Stimulated activated CD8-positive, alpha-beta memory T cell treated with anti-CD3 and anti-CD28 coated beads, Interleukin-12 subunit alpha, Interleukin-12 subunit beta, amount 100 ng/mL, for 24 hours (primary cell): Measurements from ENCODE around the gene KPNA3.
"Not testable (repeated sequence)": the region's sequence is repeated elsewhere in the genome, so short reads cannot be mapped to it uniquely, and the experiment has no call there.

Experiments
- DNase-seq: peaks from one replicate; pipeline ENCODE4 v3.0.0-alpha.2; 2020; ENCODE audit errors: extremely low read depth

Gene KPNA3

DNA sequence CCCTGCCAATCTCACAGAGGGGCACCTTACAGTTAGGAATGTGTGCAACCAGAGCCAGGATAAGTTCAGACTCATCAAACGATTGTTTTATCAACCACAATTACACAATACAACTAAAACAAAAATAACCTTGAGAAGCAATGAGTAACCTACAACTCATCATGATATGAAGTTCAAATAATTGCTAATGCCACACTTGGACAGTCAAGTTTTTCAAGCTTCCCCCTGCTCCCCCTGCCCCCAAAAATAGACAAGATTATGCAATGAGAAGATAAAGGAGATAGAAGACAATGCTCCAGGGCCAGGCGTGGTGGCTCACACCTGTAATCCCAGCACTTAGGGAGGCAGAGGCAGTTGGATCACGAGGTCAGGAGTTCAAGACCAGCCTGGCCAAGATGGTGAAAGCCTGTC lies 13.6 kb upstream of the KPNA3 start:
- DNase-seq: no peak

DNA sequence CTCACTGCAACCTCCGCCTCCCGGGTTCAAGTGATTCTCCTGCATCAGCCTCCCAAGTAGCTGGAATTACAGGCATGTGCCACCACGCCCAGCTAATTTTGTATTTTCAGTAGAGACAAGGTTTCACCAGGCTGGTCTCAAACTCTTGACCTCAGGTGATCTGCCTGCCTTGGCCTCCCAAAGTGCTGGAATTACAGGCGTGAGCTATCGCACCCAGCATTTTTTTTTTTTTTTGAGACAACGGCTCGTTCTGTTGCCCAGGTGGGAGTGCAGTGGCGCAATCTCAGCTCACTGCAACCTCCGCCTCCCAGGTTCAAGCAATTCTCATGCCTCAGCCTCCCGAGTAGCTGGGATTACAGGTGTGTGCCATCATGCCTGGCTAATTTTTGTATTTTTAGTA lies 10.6 kb upstream of the KPNA3 start:
- DNase-seq: not testable (repeated sequence)

DNA sequence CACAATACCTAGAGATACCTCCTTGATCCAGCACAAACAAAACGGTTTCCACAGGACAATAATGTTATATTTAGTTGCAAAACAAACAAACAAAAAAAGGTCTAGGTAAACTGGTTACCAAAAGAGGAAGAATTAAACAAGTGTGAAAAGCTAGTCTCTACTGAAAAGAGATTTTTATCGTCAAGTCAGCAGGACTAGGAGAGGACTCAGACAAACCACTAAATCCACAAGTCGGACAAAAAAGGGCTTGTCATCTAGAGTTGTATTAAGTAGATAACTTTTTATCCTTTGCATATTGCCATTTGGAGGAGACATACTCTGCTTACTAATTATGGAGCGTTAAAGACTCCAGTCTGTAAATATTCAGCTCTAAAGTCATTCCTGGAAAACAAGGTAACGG lies 9.9 kb upstream of the KPNA3 start:
- DNase-seq: no peak

DNA sequence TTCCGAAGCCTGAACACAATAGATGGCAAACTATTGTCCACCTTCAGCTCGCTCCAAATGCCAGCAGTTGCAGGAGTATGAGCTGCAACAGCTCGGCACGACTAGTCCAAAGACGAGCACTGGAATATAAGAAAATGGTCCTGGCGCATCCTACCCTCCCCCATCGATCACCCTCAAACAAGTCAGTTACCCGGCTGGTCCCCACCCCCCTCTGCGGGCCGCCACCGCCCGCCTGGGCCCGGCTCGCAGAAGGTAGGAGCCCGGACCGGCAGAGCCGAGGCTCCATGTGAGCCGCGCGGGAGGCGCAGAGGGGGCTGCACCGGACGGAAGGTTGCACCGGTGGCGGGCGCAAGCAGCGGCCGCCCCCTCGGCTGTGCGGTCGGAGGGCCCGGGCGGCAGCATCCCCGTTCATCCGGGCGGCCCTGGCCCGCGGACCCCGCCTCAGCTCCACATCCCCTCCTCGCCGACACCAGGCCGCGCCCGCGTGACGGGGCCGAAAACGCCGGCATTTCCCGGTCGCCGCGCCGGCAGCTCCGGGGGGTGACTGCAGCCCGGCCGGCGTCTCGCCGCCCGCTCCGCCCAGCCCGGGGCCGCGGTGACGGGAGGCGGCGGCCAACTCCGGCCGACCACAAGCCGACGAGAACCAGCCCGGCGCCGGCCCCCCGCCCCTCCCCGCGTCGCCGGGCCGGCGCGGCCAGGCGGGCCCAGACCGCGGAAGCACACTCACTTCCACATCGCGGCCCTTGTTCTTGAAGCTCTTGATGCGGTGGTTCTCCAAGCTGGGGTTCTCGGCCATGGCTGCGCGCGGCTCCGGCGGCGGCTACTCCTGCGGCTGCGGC lies 552 bp downstream of the KPNA3 start:
- DNase-seq: peak; percentile 27

DNA sequence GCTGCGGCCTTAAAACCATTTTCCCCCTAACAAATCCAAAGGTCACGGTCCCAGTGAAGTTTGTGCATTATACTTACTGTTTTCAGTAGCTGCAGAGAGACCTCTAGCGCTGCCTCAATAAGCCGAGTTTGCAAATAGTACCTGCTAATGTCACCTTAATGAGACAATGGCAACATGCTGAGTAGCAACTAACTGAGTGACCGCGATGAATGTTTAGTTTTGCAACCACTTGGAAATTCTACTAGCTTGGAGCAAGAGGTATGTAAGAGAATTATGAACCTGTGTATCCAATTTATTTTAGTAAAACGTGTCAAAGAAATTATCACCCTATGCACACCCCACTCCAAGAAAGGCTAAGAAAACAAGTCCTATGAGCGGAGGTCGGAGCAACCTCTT lies 1.2 kb downstream of the KPNA3 start:
- DNase-seq: no peak

DNA sequence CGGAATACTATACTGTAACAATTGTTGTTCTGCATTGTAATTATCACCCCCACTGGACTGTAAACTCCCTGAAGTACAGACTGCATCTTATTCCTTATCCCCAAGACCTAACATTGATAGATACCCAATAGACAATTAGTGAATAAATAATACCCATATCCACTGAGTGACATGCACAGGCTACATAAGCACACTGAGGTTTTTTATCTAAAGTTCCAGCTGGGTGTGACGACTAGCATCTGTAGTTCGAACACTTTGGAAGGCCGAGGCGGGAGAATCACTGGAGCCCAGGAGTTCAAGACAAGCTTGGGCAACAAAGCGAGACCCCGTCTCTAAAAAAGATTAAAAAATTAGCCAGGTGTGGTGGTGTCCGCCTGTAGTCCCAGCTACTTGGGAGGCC lies 2.5 kb downstream of the KPNA3 start:
- no peak for DNase-seq

DNA sequence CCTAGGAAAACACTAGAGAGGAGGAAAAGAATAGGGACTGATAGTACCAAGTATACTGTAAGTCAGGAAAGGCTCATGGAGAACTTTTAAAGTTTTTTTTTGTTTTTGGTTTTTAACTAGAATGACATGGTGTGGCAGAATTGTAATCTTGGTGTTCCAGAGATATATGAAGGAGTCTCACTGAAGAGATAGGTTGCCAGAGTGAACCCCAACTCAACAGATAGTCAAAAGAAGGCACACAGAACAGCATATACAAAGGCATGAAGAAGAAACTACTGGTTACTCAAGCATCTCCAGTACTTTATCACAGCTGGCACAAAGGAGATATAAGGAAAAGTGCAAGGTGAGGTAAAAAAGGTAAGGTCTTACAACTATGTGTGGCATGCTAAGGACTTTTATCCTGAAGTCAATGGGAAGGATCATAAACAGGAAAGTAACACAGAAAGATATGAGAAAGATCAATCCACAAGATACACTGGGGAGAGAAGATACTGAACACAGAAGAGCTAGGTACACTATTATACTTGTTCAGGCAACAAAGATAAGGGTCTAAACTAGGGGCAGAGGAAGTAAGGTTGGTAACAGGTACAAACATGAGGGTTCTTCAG lies 6.0 kb downstream of the KPNA3 start:
- DNase-seq: no peak

DNA sequence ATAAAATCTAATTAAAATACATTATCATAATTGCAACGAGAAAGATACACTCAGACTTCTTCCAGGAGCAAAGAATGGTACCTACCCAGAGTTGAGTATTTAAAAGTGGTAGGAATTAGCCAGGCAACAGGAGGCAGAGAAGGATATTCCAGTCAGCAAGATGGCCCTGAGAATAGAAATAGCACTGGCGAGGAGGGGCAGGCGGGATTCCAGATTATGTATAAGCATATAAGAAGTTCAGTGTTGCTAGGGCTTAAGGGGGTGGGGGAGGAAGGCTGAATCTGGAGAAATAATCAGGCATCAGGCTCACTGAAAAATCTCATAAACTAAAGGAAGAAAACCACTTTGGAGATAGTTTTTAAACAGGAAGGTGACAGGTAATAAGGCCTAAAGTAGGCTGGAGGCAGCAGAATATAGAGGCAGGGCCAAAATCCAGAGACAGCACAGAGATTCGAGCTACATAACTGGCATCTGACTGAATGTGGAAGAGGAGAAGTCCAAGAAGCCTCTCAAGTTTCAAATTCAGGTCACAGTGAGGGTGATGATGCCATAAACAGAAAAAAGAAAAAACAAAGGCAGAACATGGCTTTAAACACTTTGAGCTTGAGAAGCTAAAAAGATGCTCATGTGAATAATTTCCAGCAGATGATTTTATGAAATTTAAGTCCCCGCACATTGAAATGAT lies 7.5 kb downstream of the KPNA3 start:
- DNase-seq: no peak

DNA sequence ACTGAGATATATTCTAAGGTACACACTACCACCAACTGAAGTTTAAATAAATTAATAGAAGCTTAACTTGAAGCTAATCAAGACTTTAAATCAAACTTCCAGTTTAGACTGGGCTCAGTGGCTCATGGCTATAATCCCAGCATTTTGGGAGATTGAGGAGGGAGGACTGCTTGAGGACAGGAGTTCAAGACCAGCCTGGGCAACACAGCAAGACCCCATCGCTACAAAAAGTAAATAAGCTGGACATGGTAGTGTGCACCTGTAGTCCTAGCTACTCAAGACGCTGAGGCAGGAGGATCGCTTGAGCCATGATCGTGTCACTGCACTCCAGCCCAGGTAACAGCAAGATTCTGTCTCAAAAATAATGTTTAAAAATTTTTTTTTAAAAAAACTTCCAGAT lies 8.6 kb downstream of the KPNA3 start:
- no peak for DNase-seq

DNA sequence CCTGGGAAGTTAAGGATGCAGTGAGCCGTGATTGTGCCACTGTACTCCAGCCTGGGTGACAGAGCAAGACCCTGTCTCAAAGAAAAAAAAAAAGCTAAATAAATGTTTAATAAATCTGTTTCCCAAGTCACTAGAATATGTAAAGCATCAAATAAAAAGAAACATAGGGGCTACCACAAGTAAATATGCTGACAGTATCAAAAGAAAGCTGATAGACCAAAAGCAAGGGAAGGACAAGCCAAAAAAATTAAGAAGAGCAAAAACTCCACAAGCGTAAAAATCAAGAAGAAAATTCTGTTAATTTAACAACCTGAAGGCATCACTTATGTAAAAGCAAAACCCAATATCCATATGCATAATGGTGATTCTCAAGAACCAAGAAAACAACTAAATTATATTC lies 9.7 kb downstream of the KPNA3 start:
- DNase-seq: no peak

DNA sequence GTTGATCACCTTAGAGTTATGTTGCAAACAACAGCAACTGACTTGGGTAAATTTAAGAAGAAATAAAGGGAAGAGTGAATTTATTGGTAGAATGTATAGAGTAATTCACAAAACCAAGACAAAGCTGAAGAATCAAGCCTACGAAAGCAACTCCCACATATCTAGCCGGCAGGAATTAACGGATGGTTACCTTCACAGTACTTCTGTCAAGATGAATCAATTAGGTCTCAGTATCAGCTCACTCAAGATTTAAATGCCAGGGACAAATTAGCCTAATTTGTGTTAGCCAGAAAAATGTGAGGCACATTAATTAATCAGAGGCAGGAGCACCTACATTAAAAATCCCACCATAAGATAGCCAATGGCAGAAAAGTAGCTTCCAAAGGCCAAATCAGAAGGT lies 10.7 kb downstream of the KPNA3 start:
- no peak for DNase-seq

DNA sequence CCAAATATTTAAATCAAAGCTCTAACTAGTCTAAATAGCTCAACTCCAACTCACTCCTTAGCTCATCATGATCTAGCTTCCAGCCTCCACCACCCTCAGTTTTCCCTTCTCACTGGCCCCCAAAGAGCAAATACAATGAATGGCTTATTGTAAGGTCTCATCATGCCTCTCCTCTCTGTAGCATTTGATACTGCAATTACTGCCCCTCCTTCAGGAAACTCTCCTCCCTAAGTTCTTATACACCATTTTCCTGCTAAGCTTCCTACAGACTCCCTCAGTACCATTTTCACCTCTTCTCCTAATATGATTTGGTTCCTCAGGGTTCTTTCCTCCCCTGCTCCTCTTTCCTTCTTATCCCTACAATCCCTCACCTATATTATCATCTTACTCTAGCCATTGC lies 12.8 kb downstream of the KPNA3 start:
- no peak for DNase-seq

DNA sequence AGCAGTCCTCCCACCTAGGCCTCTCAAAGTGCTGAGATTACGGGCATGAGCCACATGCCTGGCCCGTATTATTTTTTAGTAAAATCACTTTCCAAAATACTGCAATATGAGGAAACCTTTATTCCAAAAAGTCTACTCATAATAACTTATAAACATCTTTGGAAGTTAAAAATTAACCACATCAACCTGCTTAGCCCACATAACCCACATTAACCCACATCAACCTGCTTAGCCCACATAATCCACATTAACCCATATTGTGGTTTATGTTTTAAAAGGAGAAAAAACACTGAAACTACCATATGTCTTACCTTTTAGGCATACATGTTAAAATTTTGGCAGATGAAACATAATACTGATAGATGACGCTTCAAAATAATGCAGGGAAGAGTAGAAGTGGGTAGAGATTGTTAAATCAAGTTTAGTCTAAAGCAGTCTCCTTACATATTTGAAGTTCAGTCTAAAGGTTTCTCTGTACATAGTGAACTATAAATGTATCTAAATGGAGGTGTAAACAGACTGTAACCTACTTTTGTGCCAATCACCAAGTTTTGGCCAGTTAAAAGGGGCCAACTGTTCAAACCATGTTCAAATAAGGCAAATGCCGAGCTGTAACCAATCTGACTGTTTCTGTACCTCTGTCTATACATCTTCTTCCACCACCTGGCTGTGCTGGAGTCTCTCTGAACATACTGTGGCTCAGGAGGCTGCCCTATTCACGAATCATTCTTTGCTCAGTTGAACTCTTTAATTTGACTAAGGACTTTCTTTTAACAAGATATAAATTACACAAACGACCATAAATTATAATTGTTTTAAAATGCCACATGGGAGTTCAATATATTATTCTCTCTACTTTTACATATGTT lies 14.5 kb downstream of the KPNA3 start:
- DNase-seq: no peak

DNA sequence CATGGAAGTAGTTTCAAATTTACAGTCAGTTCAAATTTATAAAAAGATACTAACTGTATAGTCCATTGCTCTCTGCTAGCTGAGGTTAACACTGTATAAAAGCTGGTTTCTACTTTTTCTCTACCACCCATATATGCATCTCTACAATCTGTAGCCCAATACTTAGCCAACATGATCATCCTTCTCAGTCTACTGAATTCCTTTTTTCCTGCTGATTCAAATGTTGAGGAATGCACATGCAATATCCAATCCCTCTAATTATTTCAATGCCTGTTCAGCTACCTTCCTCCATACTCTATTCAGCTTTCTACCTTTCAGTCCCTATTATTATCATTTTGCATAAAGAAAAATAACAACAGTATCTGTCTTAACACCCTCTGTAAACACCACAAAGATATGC lies 15.6 kb downstream of the KPNA3 start:
- no peak for DNase-seq

DNA sequence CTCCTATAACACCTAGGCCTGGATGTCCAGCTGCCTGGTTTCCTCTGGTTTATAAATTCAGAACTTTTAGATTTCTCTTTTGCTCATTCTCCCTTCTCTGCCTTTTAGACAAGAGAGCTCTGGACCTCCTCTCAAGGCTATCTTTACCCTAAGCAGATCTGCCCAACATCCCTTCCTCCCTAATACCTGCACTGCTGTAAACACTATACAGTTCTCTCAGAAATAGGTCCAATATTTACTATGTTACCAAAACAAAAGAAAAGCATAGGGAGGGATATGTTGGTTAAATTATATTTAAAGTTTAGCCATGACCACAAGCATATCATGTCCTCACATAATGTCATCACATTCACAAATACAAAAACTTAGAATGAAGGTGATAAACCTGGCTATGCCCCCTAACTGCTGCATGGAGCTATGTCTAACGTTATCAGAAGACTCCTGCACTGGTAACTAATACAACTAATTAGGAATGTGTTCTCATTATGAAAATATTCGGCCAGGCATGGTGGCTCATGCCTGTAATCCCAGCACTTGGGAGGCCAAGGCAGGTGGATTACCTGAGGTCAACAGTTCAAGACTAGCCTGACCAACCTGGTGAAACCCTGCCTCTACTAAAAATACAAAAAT lies 18.0 kb downstream of the KPNA3 start:
- no peak for DNase-seq

DNA sequence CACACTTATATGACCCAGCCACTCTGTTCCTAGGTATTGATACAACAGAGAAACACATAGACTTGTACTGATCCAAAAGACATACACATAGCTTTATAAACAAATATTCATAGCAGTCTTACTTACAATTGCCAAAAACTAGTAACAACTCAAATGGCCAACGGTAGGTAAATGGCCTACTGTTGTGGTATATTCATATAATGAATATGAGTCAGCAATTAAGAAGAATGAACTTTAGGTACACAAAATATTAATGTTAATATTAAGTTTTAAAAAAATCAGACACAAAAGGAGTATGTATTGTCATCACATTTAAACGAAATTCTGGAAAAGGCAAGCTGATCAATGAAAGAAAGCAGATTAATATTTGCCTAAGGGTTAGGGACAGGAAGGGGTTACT lies 19.7 kb downstream of the KPNA3 start:
- no peak for DNase-seq

DNA sequence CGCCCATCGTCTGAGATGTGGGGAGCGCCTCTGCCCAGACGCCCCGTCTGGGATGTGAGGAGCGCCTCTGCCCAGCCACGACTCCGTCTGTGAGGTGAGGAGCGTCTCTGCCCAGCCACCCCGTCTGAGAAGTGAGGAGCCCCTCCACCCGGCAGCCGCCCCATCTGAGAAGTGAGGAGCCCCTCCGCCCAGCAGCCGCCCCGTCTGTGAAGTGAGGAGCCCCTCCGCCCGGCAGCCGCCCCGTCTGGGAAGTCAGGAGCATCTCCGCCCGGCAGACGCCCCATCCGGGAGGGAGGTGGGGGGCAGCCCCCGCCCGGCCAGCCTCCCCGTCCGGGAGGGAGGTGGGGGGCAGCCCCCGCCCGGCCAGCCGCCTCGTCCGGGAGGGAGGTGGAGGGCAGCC lies 30.7 kb downstream of the KPNA3 start:
- DNase-seq: not testable (repeated sequence)

DNA sequence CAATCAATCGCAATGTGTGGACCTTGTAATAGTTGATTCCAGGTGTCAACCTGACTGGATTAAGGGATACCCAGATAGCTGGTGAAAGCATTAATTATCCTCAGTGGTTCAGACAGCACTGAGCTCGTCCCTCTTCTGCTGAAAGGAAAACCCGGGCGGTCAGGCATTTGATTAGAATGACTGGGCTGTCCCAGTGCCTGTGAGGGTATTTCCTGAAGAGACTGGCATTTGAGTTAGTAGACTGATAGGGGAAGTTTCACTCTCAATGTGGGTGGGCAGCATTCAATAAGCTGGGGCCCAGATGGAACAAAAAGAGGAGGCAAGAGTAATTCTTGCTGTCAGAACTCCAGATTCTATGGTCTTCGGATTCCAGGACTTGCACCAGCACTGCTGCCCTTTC lies 31.9 kb downstream of the KPNA3 start:
- no peak for DNase-seq

DNA sequence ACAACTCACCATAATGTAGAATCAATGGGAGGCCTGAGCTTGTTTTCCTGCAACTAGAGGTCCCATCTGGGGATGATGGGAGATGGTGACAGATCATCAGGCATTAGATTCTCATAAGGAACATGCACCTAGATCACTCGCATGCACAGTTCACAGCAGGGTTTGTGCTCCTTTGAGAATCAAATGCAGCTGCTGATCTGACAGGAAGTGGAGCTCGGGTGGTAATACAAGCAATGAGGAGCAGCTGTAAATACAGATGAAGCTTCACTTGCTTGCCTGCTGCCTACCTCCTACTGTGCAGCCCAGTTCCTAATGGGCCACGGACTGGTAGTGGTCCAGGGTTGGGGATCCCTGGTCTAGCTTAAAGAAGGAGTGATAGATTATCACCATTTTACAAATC lies 33.0 kb downstream of the KPNA3 start:
- DNase-seq: no peak

DNA sequence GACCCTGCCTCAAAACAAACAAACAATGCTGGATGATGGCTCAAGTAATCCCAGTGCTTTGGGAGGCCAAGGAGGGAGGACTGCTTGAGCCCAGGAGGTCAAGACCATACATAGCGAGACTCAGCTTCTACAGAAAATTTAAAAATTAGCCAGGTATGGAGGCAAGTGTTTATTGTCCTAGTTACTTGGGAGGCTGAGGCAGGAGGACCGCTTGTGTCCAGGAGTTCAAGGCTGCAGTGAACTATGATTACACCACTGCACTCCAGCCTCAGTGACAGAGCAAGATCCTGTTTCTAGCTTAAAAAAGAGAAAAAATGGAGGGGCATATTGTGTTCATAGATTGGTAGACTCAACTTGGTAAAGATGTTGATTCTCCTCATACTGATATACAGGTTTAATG lies 36.2 kb downstream of the KPNA3 start:
- no peak for DNase-seq

DNA sequence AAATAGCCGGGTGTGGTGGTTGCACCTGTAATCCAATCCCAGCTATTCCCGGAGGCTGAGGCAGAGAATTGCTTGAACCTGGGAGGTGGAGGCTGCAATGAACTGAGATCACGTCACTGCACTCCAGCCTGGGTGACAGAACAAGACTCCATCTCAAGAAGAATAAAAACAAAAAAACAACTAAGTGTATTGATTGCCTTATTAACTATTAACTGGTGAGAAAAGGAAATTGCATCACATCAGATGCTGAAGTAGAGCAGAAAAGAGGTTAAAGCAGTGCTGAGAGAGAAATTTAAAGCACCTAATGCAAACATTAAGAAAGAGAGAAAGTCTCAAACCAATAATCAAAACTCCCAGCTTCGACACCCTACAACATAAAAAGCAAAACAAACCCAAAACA lies 38.3 kb downstream of the KPNA3 start:
- no peak for DNase-seq

DNA sequence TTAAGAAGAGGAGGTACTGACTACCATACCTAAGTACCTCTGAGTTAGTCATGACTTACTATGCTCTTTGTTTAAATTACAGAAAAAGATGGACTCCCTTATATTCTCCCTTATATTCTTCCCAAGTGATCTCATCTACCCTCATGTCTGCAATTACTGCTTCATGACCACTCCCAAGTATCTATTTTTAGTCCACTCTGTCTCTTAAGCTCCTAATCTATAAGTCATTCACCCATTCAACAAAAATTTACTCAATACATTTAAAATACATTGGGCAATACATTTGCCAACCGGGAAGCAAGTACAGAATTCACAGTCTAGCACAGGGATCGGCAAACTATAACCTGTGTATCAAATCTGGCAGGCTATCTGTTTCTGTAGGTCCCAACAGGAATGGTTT lies 42.6 kb downstream of the KPNA3 start:
- DNase-seq: no peak
